ENCODE results near the gene IKZF2. TPM values are rescaled to one million over a fixed set of nuclear protein-coding genes. Genes with fewer than 3 reads are reported as not detected.

IKZF2 gene
- total and polyA plus RNA-seq, 10 of the 15 experiments (the other 5 are each of a cell fraction or from before 2014, with no cell fraction given) = 15.2 to 266 (median 87.2) TPM

- Histone ChIP-seq H3K36me3 (ENCODE audit: control insufficient read depth in 2 of 2, insufficient read depth in 2 of 2, low read length in 1 of 2) (peaks cover 0 to 9% of the 10 kb centered on the region in 2 experiments), H3K27ac (ENCODE audit: control insufficient read depth, insufficient read depth) (no peak overlapping the region), H3K27me3 (replicated peaks in 1 of 2; ENCODE audit: control insufficient read depth in 2 of 2, insufficient read depth in 2 of 2, low read length in 1 of 2) (no peaks in the 10 kb centered on the region), H3K4me1 (ENCODE audit: control insufficient read depth, insufficient read depth, low read length) (peaks cover 29% of the 10 kb centered on the region), H3K4me2 (ENCODE audit: control insufficient read depth, insufficient read depth) (no peak overlapping the region), H3K4me3 (no peak overlapping the region), H3K9me3 (replicated peaks; ENCODE audit: control insufficient read depth, insufficient read depth, low read length) (peaks cover 4% of the 10 kb centered on the region; the same call in 2 of the 3 replicates), H3K9ac (ENCODE audit: control insufficient read depth, insufficient read depth, low read length) (no peak overlapping the region), H3K79me2 (ENCODE audit: control insufficient read depth, insufficient read depth, low read length) (peaks cover 99% of the 10 kb centered on the region), H4K20me1 (ENCODE audit: control insufficient read depth, insufficient read depth) (no peaks in the 10 kb centered on the region), H2AFZ (ENCODE audit: control insufficient read depth, low read depth, low read length) (no peak overlapping the region)
- SMC1A ChIA-PET (ENCODE audit: uncharacterized antibody, unreplicated experiment) = interaction anchor here (0.7 to 6.0 kb wide), 15 partner anchors 8 to 255 kb away, joined by 3 to 56 read pairs (median 4); no protein-coding TSS in a partner anchor
- in situ Hi-C loops (cut with MboI) = no loop called here
- POLR2A ChIA-PET = interaction anchor here (1.0 kb wide), 1 partner anchor 11 kb away, joined by 3 read pairs; no protein-coding TSS in a partner anchor
- no peak for DNase-seq (ENCODE audit: low read depth, low spot score)
- RAD21 ChIA-PET (ENCODE audit: unreplicated experiment) = interaction anchor here (0.8 to 3.2 kb wide), 10 partner anchors 9 to 352 kb away, joined by 3 to 9 read pairs (median 3); no protein-coding TSS in a partner anchor
- BruUV-seq (replicated peaks) = no TSS peak
- intact Hi-C loops (cut with micrococcal nuclease; ENCODE audit: unreplicated experiment) = no loop called here
- ATAC-seq = no peak
- FAIRE-seq = no peak
- CTCF ChIA-PET = interaction anchor here (1.0 to 4.2 kb wide), 2 partner anchors 21 to 26 kb away, joined by 4 to 19 read pairs; no protein-coding TSS in a partner anchor
- TF ChIP-seq DPF2 (IDR thresholded peaks at IDR 0.05) (no peak), E2F4 (IDR thresholded peaks at IDR 0.05; ENCODE audit: low read depth, low read length) (no peak), HDAC2 (IDR thresholded peaks at IDR 0.05) (no peak), MTA2 (IDR thresholded peaks at IDR 0.05; ENCODE audit: low read depth) (no peak), ZBTB40 (IDR thresholded peaks at IDR 0.05; ENCODE audit: borderline replicate concordance) (no peak), CUX1 (IDR thresholded peaks at IDR 0.05; ENCODE audit: insufficient replicate concordance, low read depth, low read length) (no peak), POLR2AphosphoS5 (IDR thresholded peaks at IDR 0.05; ENCODE audit: low read length) (no peak), CEBPB (IDR thresholded peaks at IDR 0.05; ENCODE audit: borderline replicate concordance in 1 of 2, low read depth in 2 of 2, low read length in 2 of 2) (no peak), NFYA (IDR thresholded peaks at IDR 0.05; ENCODE audit: borderline replicate concordance, low read depth, low read length) (no peak), PBX3 (IDR thresholded peaks at IDR 0.05; ENCODE audit: insufficient replicate concordance, low read depth, low read length) (no peak), KLF5 (IDR thresholded peaks at IDR 0.05; ENCODE audit: partially characterized antibody) (no peak), ASH2L (IDR thresholded peaks at IDR 0.05; ENCODE audit: borderline replicate concordance, low read depth) (no peak)
Observed at GRCh38 chr2:213121690-213122089, 29.7 kb downstream of the IKZF2 start.

All from GM12878 (cell line).